ENCODE data around the gene TLE4.

GRCh38 chr9:79708541-79708940, 136.8 kb downstream of the TLE4 start:
- TF ChIP-seq, protein P1, sequence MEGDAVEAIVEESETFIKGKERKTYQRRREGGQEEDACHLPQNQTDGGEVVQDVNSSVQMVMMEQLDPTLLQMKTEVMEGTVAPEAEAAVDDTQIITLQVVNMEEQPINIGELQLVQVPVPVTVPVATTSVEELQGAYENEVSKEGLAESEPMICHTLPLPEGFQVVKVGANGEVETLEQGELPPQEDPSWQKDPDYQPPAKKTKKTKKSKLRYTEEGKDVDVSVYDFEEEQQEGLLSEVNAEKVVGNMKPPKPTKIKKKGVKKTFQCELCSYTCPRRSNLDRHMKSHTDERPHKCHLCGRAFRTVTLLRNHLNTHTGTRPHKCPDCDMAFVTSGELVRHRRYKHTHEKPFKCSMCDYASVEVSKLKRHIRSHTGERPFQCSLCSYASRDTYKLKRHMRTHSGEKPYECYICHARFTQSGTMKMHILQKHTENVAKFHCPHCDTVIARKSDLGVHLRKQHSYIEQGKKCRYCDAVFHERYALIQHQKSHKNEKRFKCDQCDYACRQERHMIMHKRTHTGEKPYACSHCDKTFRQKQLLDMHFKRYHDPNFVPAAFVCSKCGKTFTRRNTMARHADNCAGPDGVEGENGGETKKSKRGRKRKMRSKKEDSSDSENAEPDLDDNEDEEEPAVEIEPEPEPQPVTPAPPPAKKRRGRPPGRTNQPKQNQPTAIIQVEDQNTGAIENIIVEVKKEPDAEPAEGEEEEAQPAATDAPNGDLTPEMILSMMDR (IDR thresholded peaks at IDR 0.05) = no peak
- no peak for TF ChIP-seq POLR2AphosphoS5 (IDR thresholded peaks at IDR 0.05)
- TF ChIP-seq POLR2A (IDR thresholded peaks at IDR 0.05) = no peak

All from stomach (tissue), 4 donors.